ENCODE measurements around the gene KAT8.

DNA sequence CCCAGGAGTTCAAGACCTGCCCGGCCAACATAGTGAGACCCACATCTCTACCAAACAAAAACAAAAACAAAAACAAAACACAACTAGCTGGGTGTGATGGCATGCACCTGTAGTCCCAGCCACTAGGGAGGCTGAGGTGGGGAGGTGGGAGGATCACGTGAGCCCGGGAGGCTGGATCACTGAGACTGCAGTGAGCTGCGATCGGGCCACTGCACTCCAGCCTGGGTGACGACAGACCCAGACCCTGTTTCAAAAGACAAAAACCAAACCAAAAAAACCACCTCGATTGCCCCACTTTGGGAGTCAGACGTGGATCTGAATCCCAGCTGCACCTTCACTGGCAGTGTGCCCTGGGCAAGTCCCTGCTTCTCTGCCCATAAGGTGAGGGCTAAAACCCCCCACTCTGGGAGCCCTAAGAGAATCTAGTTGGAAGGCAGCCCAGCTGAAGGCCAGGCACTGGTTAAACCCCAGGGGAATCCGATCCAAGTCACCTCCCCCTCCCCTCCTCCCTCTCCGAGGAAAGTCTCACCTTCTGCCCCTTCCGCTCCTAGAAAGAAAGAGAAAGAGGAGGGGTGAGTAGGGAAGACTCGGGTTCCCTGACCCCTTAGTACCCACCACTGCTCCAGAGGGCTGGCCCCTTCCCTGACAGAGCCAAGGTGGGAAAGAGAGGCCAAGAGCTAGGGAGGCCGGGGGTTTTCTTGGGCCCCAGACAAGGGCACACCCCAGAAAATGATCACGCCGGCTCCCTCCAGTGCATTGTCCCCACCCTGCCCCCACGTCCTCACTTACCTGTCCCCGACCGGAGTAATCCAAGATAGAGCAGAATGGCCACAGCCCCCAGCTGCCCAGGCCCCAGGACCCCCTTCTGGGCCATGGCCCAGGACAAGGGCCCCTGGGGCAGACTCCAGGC lies 17.4 kb downstream of the KAT8 start:
- TF ChIP-seq, protein P1, sequence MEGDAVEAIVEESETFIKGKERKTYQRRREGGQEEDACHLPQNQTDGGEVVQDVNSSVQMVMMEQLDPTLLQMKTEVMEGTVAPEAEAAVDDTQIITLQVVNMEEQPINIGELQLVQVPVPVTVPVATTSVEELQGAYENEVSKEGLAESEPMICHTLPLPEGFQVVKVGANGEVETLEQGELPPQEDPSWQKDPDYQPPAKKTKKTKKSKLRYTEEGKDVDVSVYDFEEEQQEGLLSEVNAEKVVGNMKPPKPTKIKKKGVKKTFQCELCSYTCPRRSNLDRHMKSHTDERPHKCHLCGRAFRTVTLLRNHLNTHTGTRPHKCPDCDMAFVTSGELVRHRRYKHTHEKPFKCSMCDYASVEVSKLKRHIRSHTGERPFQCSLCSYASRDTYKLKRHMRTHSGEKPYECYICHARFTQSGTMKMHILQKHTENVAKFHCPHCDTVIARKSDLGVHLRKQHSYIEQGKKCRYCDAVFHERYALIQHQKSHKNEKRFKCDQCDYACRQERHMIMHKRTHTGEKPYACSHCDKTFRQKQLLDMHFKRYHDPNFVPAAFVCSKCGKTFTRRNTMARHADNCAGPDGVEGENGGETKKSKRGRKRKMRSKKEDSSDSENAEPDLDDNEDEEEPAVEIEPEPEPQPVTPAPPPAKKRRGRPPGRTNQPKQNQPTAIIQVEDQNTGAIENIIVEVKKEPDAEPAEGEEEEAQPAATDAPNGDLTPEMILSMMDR (IDR thresholded peaks at IDR 0.05; ENCODE audit: insufficient read depth, low read depth, low read length), result no peak
- TF ChIP-seq EZH2 (IDR thresholded peaks at IDR 0.05; ENCODE audit: insufficient read depth, low read length), result no peak
